A549 (cell line): ENCODE data around the gene CFAP92. TPM values are rescaled to one million over a fixed set of nuclear protein-coding genes. Genes with fewer than 3 reads are reported as not detected.

Experiments
- ATAC-seq, 2 experiments: fragments of 200-7000 bp in 1 of 2; fragments of >200 bp in 1 of 2; cut with Nextera tagmentation in 1 of 2; cut with Tn5 transposase in 1 of 2; 3 replicates each; pipeline versions ENCODE4 v1.8.0 to v1.9.1; 2018 to 2020; ENCODE audit warnings: mild to moderate bottlenecking in 1 of 2, moderate library complexity in 1 of 2
- CTCF ChIA-PET: fragments of 300-600 bp; sonication (Branson Sonifier 250); formaldehyde crosslinking; extraction: SDS; loops from one replicate; lab custom pipeline; 2021; ENCODE audit warnings: antibody characterized with exemption, inconsistent platforms; lab: Yijun Ruan, JAX
- POLR2A ChIA-PET: fragments of 350-600 bp; formaldehyde crosslinking; extraction: SDS; loops from one replicate; lab custom pipeline; 2021; ENCODE audit warnings: antibody characterized with exemption, inconsistent platforms; lab: Yijun Ruan, JAX
- DNase-seq, 2 experiments: peaks; one replicate each; pipeline versions ENCODE4 v3.0.0 to v3.0.0-alpha.2; 2011 to 2016; ENCODE audit warnings: low read depth in 1 of 2, low spot score in 1 of 2
- FAIRE-seq: peaks from 2 replicates; lab custom pipeline; 2011; peaks lifted over from hg19 to GRCh38; lab: Jason Lieb, UNC
- H3K27ac ChIP-seq, 2 experiments: fragments of >200 bp; sonication (Bioruptor Twin); formaldehyde crosslinking; 3 replicates each; pipeline ENCODE4 v1.5.1; 2016 to 2017
- H3K4me1 ChIP-seq: fragments of >200 bp; sonication (Bioruptor Twin); formaldehyde crosslinking; 3 replicates; pipeline ENCODE4 v1.6.1; 2016
- H3K4me2 ChIP-seq: fragments of >200 bp; sonication (Bioruptor Twin); formaldehyde crosslinking; 3 replicates; pipeline ENCODE4 v1.6.1; 2016
- H3K4me3 ChIP-seq: fragments of >200 bp; sonication (Bioruptor Twin); formaldehyde crosslinking; 3 replicates; pipeline ENCODE4 v1.5.1; 2016
- H3K9me3 ChIP-seq: fragments of >200 bp; sonication (Bioruptor Twin); formaldehyde crosslinking; 3 replicates; pipeline ENCODE4 v1.6.1; 2016
- BHLHE40 ChIP-seq: IDR thresholded peaks from 2 replicates; pipeline ENCODE4 v1.6.1; 2012; ENCODE audit warnings: low read depth, low read length, inconsistent platforms
- CEBPB ChIP-seq, 2 experiments: fragments of >200 bp in 1 of 2; sonication (Bioruptor Twin) in 1 of 2; formaldehyde crosslinking in 1 of 2; IDR thresholded peaks; 2 replicates each; pipeline ENCODE4 v1.6.1; 2012 to 2016
- CHD4 ChIP-seq: fragments of 200-600 bp; sonication (generic); IDR thresholded peaks from 2 replicates; pipeline ENCODE4 v1.6.1; 2016; ENCODE audit warnings: antibody characterized with exemption, mild to moderate bottlenecking, borderline replicate concordance
- CTCF ChIP-seq: fragments of >200 bp; sonication (Bioruptor Twin); formaldehyde crosslinking; IDR thresholded peaks from 3 replicates; pipeline ENCODE4 v1.5.1; 2016
- EHF ChIP-seq: fragments of 250-450 bp; sonication (Bioruptor Pico); IDR thresholded peaks from 2 replicates; pipeline ENCODE4 v1.5.0; 2020; ENCODE audit warnings: mild to moderate bottlenecking
- EHMT2 ChIP-seq: fragments of 200-600 bp; sonication (generic); IDR thresholded peaks from 2 replicates; pipeline ENCODE4 v1.6.1; 2016; ENCODE audit warnings: antibody characterized with exemption, low read depth, mild to moderate bottlenecking, moderate library complexity
- ELK1 ChIP-seq: fragments of 150-350 bp; IDR thresholded peaks from 2 replicates; pipeline ENCODE4 v1.6.1; 2014; ENCODE audit warnings: low read depth, mild to moderate bottlenecking, low read length
- GATA3 ChIP-seq: IDR thresholded peaks from 2 replicates; pipeline ENCODE4 v1.6.1; 2012; ENCODE audit warnings: borderline replicate concordance
- JUN ChIP-seq, 2 experiments: fragments of >200 bp; sonication (Bioruptor Twin); formaldehyde crosslinking; IDR thresholded peaks; 2 replicates in 1 of 2; 3 replicates in 1 of 2; pipeline ENCODE4 v1.6.1; 2016 to 2017
- JUNB ChIP-seq: fragments of >200 bp; sonication (Bioruptor Twin); formaldehyde crosslinking; IDR thresholded peaks from 2 replicates; pipeline ENCODE4 v1.6.1; 2016
- KDM5A ChIP-seq: fragments of 200-600 bp; sonication (generic); IDR thresholded peaks from 2 replicates; pipeline ENCODE4 v1.6.1; 2016; ENCODE audit warnings: antibody characterized with exemption, mild to moderate bottlenecking
- MAFK ChIP-seq: fragments of 450-650 bp; IDR thresholded peaks from 2 replicates; pipeline ENCODE4 v1.6.1; 2014; ENCODE audit not compliant: partially characterized antibody
- PBX3 ChIP-seq: IDR thresholded peaks from 2 replicates; pipeline ENCODE4 v1.6.1; 2012
- POLR2AphosphoS2 ChIP-seq: conservative IDR thresholded peaks from 2 replicates; pipeline ENCODE4 v1.6.1; 2012; ENCODE audit warnings: low read length, improper control_type of control experiment, inconsistent platforms
- REST ChIP-seq: fragments of 200-600 bp; sonication (generic); IDR thresholded peaks from 2 replicates; pipeline ENCODE4 v1.6.1; 2016; ENCODE audit warnings: antibody characterized with exemption, mild to moderate bottlenecking, moderate library complexity
- RFX5 ChIP-seq: fragments of 450-650 bp; IDR thresholded peaks from 2 replicates; pipeline ENCODE4 v1.7.1; 2014; ENCODE audit warnings: antibody characterized with exemption, mild to moderate bottlenecking, moderate library complexity
- RNF2 ChIP-seq: fragments of 200-600 bp; sonication (generic); IDR thresholded peaks from 2 replicates; pipeline ENCODE4 v1.6.1; 2016; ENCODE audit warnings: low read depth, mild to moderate bottlenecking, antibody characterized with exemption, moderate library complexity, borderline replicate concordance
- SREBF2 ChIP-seq: fragments of 450-650 bp; IDR thresholded peaks from 2 replicates; pipeline ENCODE4 v1.6.1; 2014; ENCODE audit warnings: mild to moderate bottlenecking, moderate library complexity
- ZFP36 ChIP-seq: fragments of 450-650 bp; IDR thresholded peaks from 2 replicates; pipeline ENCODE4 v1.6.1; 2014; ENCODE audit warnings: borderline replicate concordance; ENCODE audit not compliant: partially characterized antibody
- WGBS: methylation state at CpG from one replicate; pipeline ENCODE4 v1.1.6; 2017; ENCODE audit errors: missing lambda C conversion rate; 5-methylcytosine and 5-hydroxymethylcytosine counted together
- polyA plus RNA-seq, 4 experiments: library from polyadenylated mRNA; depleted of rRNA in 3 of 4; stranded (reverse); fragments of >200 nt; fragmentation: RNase III in 1 of 4; extraction: RNeasy Plus Mini Kit Qiagen cat#74134 plus additional on column Dnase treatment in 1 of 4; gene quantifications; 2 replicates in 3 of 4; 3 replicates in 1 of 4; pipeline ENCODE4 v1.2.3, GENCODE V29; 2011 to 2017

Gene CFAP92
- polyA plus RNA-seq, 2 of the 4 experiments (the other 2 are of a cell fraction) = not detected

- no peak overlapping the region; the same call in 2 of the 3 replicates for H3K4me3 ChIP-seq
These were observed 6.8 kb upstream of the CFAP92 start for GRCh38 chr3:129000742-129001100.

GRCh38 chr3:128999102-128999501 lies 5.2 kb upstream of the CFAP92 start:
- Histone ChIP-seq H3K4me3 (no peak overlapping the region), H3K27ac (no peak overlapping the region), H3K4me2 (no peak overlapping the region), H3K4me1 (no peaks in the 10 kb centered on the region), H3K9me3 (no peaks in the 10 kb centered on the region)
- ATAC-seq (no peak), DNase-seq (no peak), FAIRE-seq (no peak)
- CTCF ChIA-PET = interaction anchor here (1.2 kb wide), 1 partner anchor 29 kb away, joined by 4 read pairs; no protein-coding TSS in a partner anchor
- no peak for TF ChIP-seq ELK1
- no peak for TF ChIP-seq REST
- no peak for TF ChIP-seq POLR2AphosphoS2
- TF ChIP-seq RFX5 = no peak
- TF ChIP-seq EHMT2 = no peak
- no peak for TF ChIP-seq MAFK
- TF ChIP-seq KDM5A = no peak
- no peak for TF ChIP-seq BHLHE40
- TF ChIP-seq PBX3 = no peak
- POLR2A ChIA-PET = no interaction called here
- WGBS = 58% methylated on average over 5 of the region's 5 CpGs

More at GRCh38 chr3:129000742-129001100, 6.8 kb upstream of the CFAP92 start:
- peak overlapping the region; percentile 77 for H3K4me2 ChIP-seq
- no peak for TF ChIP-seq JUN (IDR thresholded peaks at IDR 0.05)
- no peak for TF ChIP-seq RNF2
- TF ChIP-seq CEBPB (IDR thresholded peaks at IDR 0.05) = no peak
- no peak for TF ChIP-seq EHF (CRISPR knock-in tag)
- TF ChIP-seq GATA3 = no peak
- TF ChIP-seq SREBF2 = no peak
- TF ChIP-seq CHD4 = no peak
- TF ChIP-seq ZFP36 = no peak
- no peak for TF ChIP-seq BHLHE40
- TF ChIP-seq JUNB = no peak
- no peak for TF ChIP-seq CTCF
- FAIRE-seq = no peak
- H3K27ac ChIP-seq = no peak overlapping the region
- ChIA-PET POLR2A (no interaction called here), CTCF (no interaction called here)
- 54% methylated on average over 15 of the region's 15 CpGs for WGBS
- H3K9me3 ChIP-seq = no peaks in the 10 kb centered on the region
- ATAC-seq = no peak
- DNase-seq = no peak
- H3K4me1 ChIP-seq = no peaks in the 10 kb centered on the region
